H1 (cell line): ENCODE results near the gene GRK5. TPM values are rescaled to one million over a fixed set of nuclear protein-coding genes. Genes with fewer than 3 reads are reported as not detected.

Experiments
- CTCF ChIA-PET: fragments of 300-600 bp; sonication (Branson Sonifier 250); formaldehyde crosslinking; loops from one replicate; lab custom pipeline; 2021; ENCODE audit not compliant: partially characterized antibody; lab: Charles Lee
- POLR2A ChIA-PET: fragments of 300-600 bp; sonication (Branson Sonifier 250); formaldehyde crosslinking; loops from one replicate; lab custom pipeline; 2021; ENCODE audit warnings: inconsistent platforms; ENCODE audit not compliant: partially characterized antibody; lab: Charles Lee
- DNase-seq, 2 experiments: peaks; one replicate each; pipeline versions ENCODE4 v3.0.0 to v3.0.0-alpha.2; 2010 to 2022; ENCODE audit warnings: low spot score in 2 of 2, low read depth in 1 of 2, mixed read lengths in 1 of 2
- FAIRE-seq: peaks from 2 replicates; lab custom pipeline; 2011; peaks lifted over from hg19 to GRCh38; lab: Jason Lieb, UNC
- H2AFZ ChIP-seq: 2 replicates; pipeline ENCODE4 v1.8.1; 2012; ENCODE audit warnings: low read length, inconsistent platforms
- H2AK5ac ChIP-seq: 2 replicates; pipeline ENCODE4 v1.6.1; 2013; ENCODE audit warnings: low read depth, low read length
- H2BK120ac ChIP-seq: replicated peaks from 2 replicates; pipeline ENCODE3; 2013; ENCODE audit warnings: low read depth, low read length, inconsistent platforms
- H2BK12ac ChIP-seq: 2 replicates; pipeline ENCODE4 v1.6.1; 2013; ENCODE audit warnings: low read depth, low read length
- H2BK15ac ChIP-seq: 2 replicates; pipeline ENCODE4 v1.6.1; 2013; ENCODE audit warnings: low read length
- H2BK20ac ChIP-seq: 2 replicates; pipeline ENCODE4 v1.6.1; 2013; ENCODE audit warnings: low read length
- H2BK5ac ChIP-seq: 2 replicates; pipeline ENCODE4 v1.6.1; 2013; ENCODE audit warnings: low read depth, low read length
- H3K14ac ChIP-seq: 2 replicates; pipeline ENCODE4 v1.6.1; 2013; ENCODE audit warnings: inconsistent platforms; ENCODE audit not compliant: insufficient read length
- H3K18ac ChIP-seq: 2 replicates; pipeline ENCODE4 v1.6.1; 2013; ENCODE audit warnings: low read length; ENCODE audit errors: extremely low read depth
- H3K23ac ChIP-seq: 2 replicates; pipeline ENCODE4 v1.6.1; 2013; ENCODE audit warnings: inconsistent platforms; ENCODE audit not compliant: insufficient read length
- H3K23me2 ChIP-seq: 2 replicates; pipeline ENCODE4 v1.6.1; 2013; ENCODE audit warnings: low read depth, low read length
- H3K27ac ChIP-seq: 2 replicates; pipeline ENCODE4 v1.6.1; 2011; ENCODE audit warnings: low read depth, low read length, inconsistent platforms
- H3K27me3 ChIP-seq, 4 experiments: replicated peaks in 1 of 4; 1 replicate in 1 of 4; 2 replicates in 3 of 4; pipeline versions ENCODE4 v1.6.1 to v1.8.1; 2011 to 2013; ENCODE audit warnings: low read length in 3 of 4, mild to moderate bottlenecking in 3 of 4, inconsistent platforms in 2 of 4, mixed read lengths in 2 of 4, moderate library complexity in 1 of 4; ENCODE audit not compliant: control insufficient read depth in 3 of 4, insufficient read depth in 3 of 4; ENCODE audit errors: extremely low read depth in 1 of 4
- H3K36me3 ChIP-seq, 4 experiments: 2 replicates each; pipeline versions ENCODE4 v1.6.1 to v1.8.1; 2011 to 2013; ENCODE audit warnings: mild to moderate bottlenecking in 4 of 4, low read length in 3 of 4, moderate library complexity in 2 of 4, control low read depth in 1 of 4, inconsistent platforms in 1 of 4; ENCODE audit not compliant: insufficient read depth in 4 of 4, control insufficient read depth in 2 of 4
- H3K4ac ChIP-seq: replicated peaks from 2 replicates; pipeline ENCODE3; 2013; ENCODE audit warnings: low read length, low read depth, mixed read lengths, inconsistent platforms; ENCODE audit not compliant: insufficient read length
- H3K4me1 ChIP-seq, 4 experiments: replicated peaks in 1 of 4; 1 replicate in 1 of 4; 2 replicates in 3 of 4; pipeline versions ENCODE4 v1.6.1 to v1.8.1; 2011 to 2013; ENCODE audit warnings: low read length in 3 of 4, inconsistent platforms in 2 of 4, mixed read lengths in 1 of 4; ENCODE audit not compliant: insufficient read depth in 4 of 4, control insufficient read depth in 3 of 4
- H3K4me2 ChIP-seq, 2 experiments: 2 replicates each; pipeline versions ENCODE4 v1.6.1 to v1.8.1; 2011 to 2013; ENCODE audit warnings: low read depth in 2 of 2, low read length in 2 of 2, control low read depth in 1 of 2, inconsistent platforms in 1 of 2, mild to moderate bottlenecking in 1 of 2; ENCODE audit not compliant: insufficient read depth in 1 of 2
- H3K4me3 ChIP-seq, 4 experiments: fragments of 200-600, 300-600 bp in 1 of 4; sonication (generic), shearing (Covaris generic), sonication (Bioruptor Twin) in 1 of 4; 2 replicates each; pipeline versions ENCODE4 v1.5.1 to v1.8.1; 2011 to 2016; ENCODE audit warnings: low read length in 4 of 4, low read depth in 3 of 4, control low read depth in 2 of 4, inconsistent platforms in 2 of 4, mild to moderate bottlenecking in 2 of 4, mixed read lengths in 1 of 4, moderate library complexity in 1 of 4; ENCODE audit not compliant: insufficient read depth in 2 of 4; ENCODE audit errors: extremely low read depth in 1 of 4
- H3K56ac ChIP-seq: replicated peaks from 2 replicates; pipeline ENCODE3; 2013; ENCODE audit warnings: low read depth, mild to moderate bottlenecking, mixed read lengths, low read length, inconsistent platforms; ENCODE audit not compliant: insufficient read length
- H3K79me1 ChIP-seq: 2 replicates; pipeline ENCODE4 v1.6.1; 2013; ENCODE audit warnings: low read depth, low read length, control low read depth
- H3K79me2 ChIP-seq, 2 experiments: 2 replicates each; pipeline versions ENCODE4 v1.6.1 to v1.8.1; 2012 to 2013; ENCODE audit warnings: low read length in 2 of 2, mild to moderate bottlenecking in 2 of 2, inconsistent platforms in 1 of 2; ENCODE audit not compliant: insufficient read depth in 2 of 2, control insufficient read depth in 1 of 2
- H3K9ac ChIP-seq, 4 experiments: replicated peaks in 1 of 4; 1 replicate in 1 of 4; 2 replicates in 3 of 4; pipeline versions ENCODE4 v1.6.1 to v1.8.1; 2011 to 2013; ENCODE audit warnings: low read depth in 3 of 4, low read length in 3 of 4, control low read depth in 2 of 4, mild to moderate bottlenecking in 2 of 4, moderate library complexity in 2 of 4, inconsistent platforms in 1 of 4; ENCODE audit errors: extremely low read depth in 1 of 4
- H3K9me3 ChIP-seq, 2 experiments: 2 replicates each; pipeline versions ENCODE4 v1.6.1 to v1.8.1; 2012 to 2013; ENCODE audit warnings: mild to moderate bottlenecking in 2 of 2, moderate library complexity in 2 of 2, control low read depth in 1 of 2, inconsistent platforms in 1 of 2, low read depth in 1 of 2, low read length in 1 of 2, mixed read lengths in 1 of 2; ENCODE audit not compliant: insufficient read depth in 2 of 2
- H4K20me1 ChIP-seq, 2 experiments: replicated peaks in 1 of 2; 2 replicates each; pipeline versions ENCODE3 to v1.8.1; 2011 to 2013; ENCODE audit warnings: inconsistent platforms in 2 of 2, low read length in 2 of 2, mild to moderate bottlenecking in 1 of 2; ENCODE audit not compliant: insufficient read depth in 2 of 2, control insufficient read depth in 1 of 2
- H4K5ac ChIP-seq: 2 replicates; pipeline ENCODE4 v1.6.1; 2013; ENCODE audit warnings: low read length, low read depth, mixed read lengths, inconsistent platforms; ENCODE audit not compliant: insufficient read length
- H4K8ac ChIP-seq: 2 replicates; pipeline ENCODE4 v1.8.0; 2013; ENCODE audit warnings: mild to moderate bottlenecking, moderate library complexity, low read length, inconsistent platforms; ENCODE audit not compliant: insufficient read depth; ENCODE audit errors: extremely low read depth
- H4K91ac ChIP-seq: replicated peaks from 2 replicates; pipeline ENCODE3; 2013; ENCODE audit warnings: low read length, mixed read lengths, inconsistent platforms; ENCODE audit not compliant: insufficient read length
- CREB1 ChIP-seq: IDR thresholded peaks from 2 replicates; pipeline ENCODE4 v1.6.1; 2012; ENCODE audit warnings: inconsistent platforms
- KDM5A ChIP-seq: fragments of 200-600 bp; IDR thresholded peaks from 2 replicates; pipeline ENCODE4 v1.7.1; 2012; ENCODE audit warnings: mild to moderate bottlenecking, low read length, inconsistent platforms, mixed read lengths
- NANOG ChIP-seq: IDR thresholded peaks from 2 replicates; pipeline ENCODE4 v1.6.1; 2011; ENCODE audit warnings: low read length, low read depth, mild to moderate bottlenecking, inconsistent platforms; ENCODE audit not compliant: insufficient read depth, poor library complexity, severe bottlenecking
- RAD21 ChIP-seq, 2 experiments: IDR thresholded peaks in 1 of 2; conservative IDR thresholded peaks in 1 of 2; 2 replicates each; pipeline ENCODE4 v1.6.1; 2011; ENCODE audit warnings: low read depth in 2 of 2, low read length in 2 of 2, improper control_type of control experiment in 1 of 2, inconsistent platforms in 1 of 2, mild to moderate bottlenecking in 1 of 2, moderate library complexity in 1 of 2
- SIRT6 ChIP-seq: IDR thresholded peaks from one replicate; pipeline ENCODE4 v1.7.1; 2012; ENCODE audit warnings: low read length, inconsistent platforms
- TEAD4 ChIP-seq: IDR thresholded peaks from 2 replicates; pipeline ENCODE4 v1.6.1; 2012; ENCODE audit warnings: low read depth, low read length, inconsistent platforms, mixed read lengths
- WGBS, 2 experiments: shearing (Covaris generic) in 1 of 2; methylation state at CpG; one replicate each; pipeline versions ENCODE4 v1.1.6 to v1.1.7; 2013 to 2015; ENCODE audit warnings: low lambda C conversion rate in 2 of 2, mixed read lengths in 2 of 2, inconsistent platforms in 1 of 2, low coverage in 1 of 2, missing lambda C conversion rate in 1 of 2; ENCODE audit not compliant: insufficient replicate concordance in 2 of 2, insufficient coverage in 1 of 2, insufficient read length in 1 of 2; ENCODE audit errors: extremely low coverage in 1 of 2, missing lambda C conversion rate in 1 of 2; 5-methylcytosine and 5-hydroxymethylcytosine counted together
- polyA plus RNA-seq, 7 experiments: library from polyadenylated mRNA; depleted of rRNA in 3 of 7; stranded (reverse) in 5 of 7; unstranded in 2 of 7; fragments of >200 nt in 5 of 7; fragments of 200-250 nt in 2 of 7; gene quantifications; 1 replicate in 5 of 7; 2 replicates in 1 of 7; 4 replicates in 1 of 7; pipeline versions ENCODE4 v1.2.1 to v1.2.3, GENCODE V29; 2011 to 2013; ENCODE audit warnings: missing spikeins in 2 of 7, mixed read lengths in 2 of 7
- total RNA-seq: library from RNA; stranded (reverse); fragmentation: NEBNext Ultra II Directional; extraction: Animal tissue kit (Norgen Biotek cat#: 25700); gene quantifications from 2 replicates; pipeline ENCODE4 v1.2.1, GENCODE V29; 2021
- TF ChIP-seq, protein P1 (sequence below): IDR thresholded peaks from 2 replicates; pipeline ENCODE4 v1.6.1; 2012; ENCODE audit warnings: inconsistent platforms
- TF ChIP-seq, protein P2 (sequence below): IDR thresholded peaks from 2 replicates; pipeline ENCODE4 v1.6.1; 2011; ENCODE audit warnings: low read depth, mild to moderate bottlenecking, low read length; ENCODE audit not compliant: insufficient read depth

The GRK5 gene
- total and polyA plus RNA-seq, 2 of the 8 experiments (the other 6 are each of a cell fraction or from before 2014, with no cell fraction given): 0.54 to 2.5 TPM

DNA sequence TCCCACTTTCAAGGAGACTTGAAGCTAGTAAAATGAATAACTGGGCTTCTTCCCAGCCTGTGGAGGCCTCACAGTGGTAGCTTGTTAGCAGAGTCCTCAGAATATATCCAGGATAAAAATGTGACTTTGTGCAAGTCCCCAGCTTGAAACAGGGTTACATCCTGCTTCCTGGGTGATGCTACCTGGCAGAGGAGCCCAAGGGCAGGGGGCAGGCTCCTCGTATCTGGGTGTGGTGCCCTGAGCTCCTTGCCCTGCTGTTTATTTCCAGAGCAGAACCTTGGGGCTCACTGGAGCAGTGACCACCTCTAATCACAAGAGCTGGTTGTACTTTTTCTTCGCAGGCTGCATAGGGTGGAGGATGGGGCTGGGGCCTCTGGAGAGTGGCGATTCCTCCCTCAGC is 94.8 kb downstream of the GRK5 start:
- TF ChIP-seq SIRT6: no peak
- TF ChIP-seq, protein P1, sequence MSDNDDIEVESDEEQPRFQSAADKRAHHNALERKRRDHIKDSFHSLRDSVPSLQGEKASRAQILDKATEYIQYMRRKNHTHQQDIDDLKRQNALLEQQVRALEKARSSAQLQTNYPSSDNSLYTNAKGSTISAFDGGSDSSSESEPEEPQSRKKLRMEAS: no peak
- TF ChIP-seq, protein P2, sequence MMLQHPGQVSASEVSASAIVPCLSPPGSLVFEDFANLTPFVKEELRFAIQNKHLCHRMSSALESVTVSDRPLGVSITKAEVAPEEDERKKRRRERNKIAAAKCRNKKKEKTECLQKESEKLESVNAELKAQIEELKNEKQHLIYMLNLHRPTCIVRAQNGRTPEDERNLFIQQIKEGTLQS: no peak
- no peak for TF ChIP-seq TEAD4
- no peak for TF ChIP-seq NANOG
- no peak for TF ChIP-seq KDM5A
- no peak for TF ChIP-seq RAD21 (IDR thresholded peaks at IDR 0.05 in 1 of 2, conservative IDR thresholded peaks at IDR 0.05 in 1 of 2; ENCODE audit: low read depth in 2 of 2, low read length in 2 of 2)
- no peak for TF ChIP-seq CREB1
- FAIRE-seq: no peak
- H2BK120ac ChIP-seq: no peak overlapping the region
- 68% methylated on average over 3 of the region's 3 CpGs; no CpG with 5 or more reads in 1 of the 2 experiments for WGBS, 2 experiments
- H3K4me1 ChIP-seq: peaks cover 0 to 2% (median 0%) of the 10 kb centered on the region in 4 experiments; a peak in 2 of 7 replicates
- no peak overlapping the region for H2BK15ac ChIP-seq
- no peaks in the 10 kb centered on the region for H3K36me3 ChIP-seq
- no peak overlapping the region for H3K4ac ChIP-seq
- H3K4me3 ChIP-seq: no peak overlapping the region
- no peak overlapping the region for H2BK12ac ChIP-seq
- no peak overlapping the region for H3K18ac ChIP-seq
- H3K79me2 ChIP-seq: no peaks in the 10 kb centered on the region
- no peak overlapping the region for H4K91ac ChIP-seq
- peaks cover 0 to 2% of the 10 kb centered on the region in 2 experiments; a peak in 1 of 4 replicates for H3K9me3 ChIP-seq
- H2BK20ac ChIP-seq: no peak overlapping the region
- no peak overlapping the region for H3K27ac ChIP-seq
- H4K20me1 ChIP-seq: no peaks in the 10 kb centered on the region
- no peaks in the 10 kb centered on the region; the same call in 1 of the 2 replicates for H3K79me1 ChIP-seq
- H3K27me3 ChIP-seq: no peaks in the 10 kb centered on the region
- no peak overlapping the region for H3K9ac ChIP-seq
- H4K8ac ChIP-seq: no peak overlapping the region
- H2AFZ ChIP-seq: no peak overlapping the region
- no peak overlapping the region for H3K23ac ChIP-seq
- H2BK5ac ChIP-seq: no peak overlapping the region
- H3K4me2 ChIP-seq: no peak overlapping the region
- no peak overlapping the region for H4K5ac ChIP-seq
- no peak overlapping the region for H3K14ac ChIP-seq
- ChIA-PET CTCF (interaction anchor here (0.8 to 1.6 kb wide), 9 partner anchors 10 to 104 kb away, joined by 3 to 7 read pairs (median 3); no protein-coding TSS in a partner anchor), POLR2A (interaction anchor here (0.6 to 1.2 kb wide), 2 partner anchors 13 to 14 kb away, joined by 3 read pairs; no protein-coding TSS in a partner anchor)
- no peaks in the 10 kb centered on the region for H3K23me2 ChIP-seq
- no peak overlapping the region for H2AK5ac ChIP-seq
- H3K56ac ChIP-seq: no peak overlapping the region
- DNase-seq: no peak
